Measurements from ENCODE around the gene CDHR3. TPM values are rescaled to one million over a fixed set of nuclear protein-coding genes. Genes with fewer than 3 reads are reported as not detected.

CDHR3 gene
- total and polyA plus RNA-seq, 10 of the 15 experiments (the other 5 are each of a cell fraction or from before 2014, with no cell fraction given): 0.06 to 0.11 TPM; not detected in 8

DNA sequence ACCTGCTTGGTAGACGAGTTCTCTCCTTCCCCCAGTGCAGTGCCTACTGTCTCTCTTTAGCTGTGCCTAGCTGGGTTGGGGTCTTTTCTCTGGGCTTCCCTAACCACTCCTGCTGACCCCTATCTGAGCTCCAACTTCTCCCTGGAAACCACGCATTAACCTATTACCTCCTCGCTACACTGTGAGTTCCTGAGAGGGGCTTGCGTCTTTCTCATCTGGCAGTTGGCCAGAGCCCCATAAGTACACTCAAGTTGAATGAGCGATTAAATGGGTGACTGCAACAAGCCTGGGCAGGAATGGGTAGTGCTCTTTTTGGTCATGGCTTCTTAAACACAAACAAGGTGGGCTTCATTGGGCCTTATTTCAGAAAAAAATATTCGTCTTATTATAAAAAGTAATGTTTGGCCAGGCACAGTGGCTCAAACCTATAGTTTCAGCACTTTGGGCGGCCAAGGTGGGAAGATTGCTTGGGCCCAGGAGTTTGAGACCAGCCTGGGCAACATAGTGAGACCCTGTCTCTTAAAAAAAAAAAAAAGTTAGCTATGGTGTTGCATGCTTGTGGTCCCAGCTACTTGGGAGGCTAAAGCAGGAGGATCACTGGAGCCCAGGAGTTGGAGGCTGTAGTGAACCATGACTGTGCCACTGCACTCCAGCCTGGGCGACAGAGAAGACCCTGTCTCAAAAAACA lies 107.6 kb downstream of the CDHR3 start:
- no peaks in the 10 kb centered on the region for H3K27me3 ChIP-seq (replicated peaks in 1 of 2; ENCODE audit: control insufficient read depth in 2 of 2, insufficient read depth in 2 of 2, low read length in 1 of 2)
- H3K4me2 ChIP-seq (ENCODE audit: control insufficient read depth, insufficient read depth): peak overlapping the region; percentile 93
- peaks cover 60% of the 10 kb centered on the region for H3K4me1 ChIP-seq (ENCODE audit: control insufficient read depth, insufficient read depth, low read length)
- RAD21 ChIA-PET (ENCODE audit: unreplicated experiment): interaction anchor here (1.0 to 8.3 kb wide), 14 partner anchors 10 to 315 kb away, joined by 3 to 118 read pairs (median 5); partner anchors contain the start of gene SYPL1
- no peaks in the 10 kb centered on the region; the same call in 1 of the 2 replicates for H3K79me2 ChIP-seq (ENCODE audit: control insufficient read depth, insufficient read depth, low read length)
- CTCF ChIA-PET: interaction anchor here (0.7 to 5.7 kb wide), 9 partner anchors 9 to 1130 kb away, joined by 3 to 67 read pairs (median 15); partner anchors contain the start of gene SYPL1
- peak overlapping the region; percentile 98 for H3K27ac ChIP-seq (ENCODE audit: control insufficient read depth, insufficient read depth)
- no peaks in the 10 kb centered on the region for H3K9me3 ChIP-seq (replicated peaks; ENCODE audit: control insufficient read depth, insufficient read depth, low read length)
- intact Hi-C loops (cut with micrococcal nuclease; ENCODE audit: unreplicated experiment): loop anchor here (1.0 kb wide), 3 partner anchors 8 to 41 kb away; no protein-coding TSS in a partner anchor
- peak overlapping the region; percentile 67 for H3K4me3 ChIP-seq
- H3K36me3 ChIP-seq (ENCODE audit: control insufficient read depth in 2 of 2, insufficient read depth in 2 of 2, low read length in 1 of 2): no peaks in the 10 kb centered on the region
- in situ Hi-C loops (cut with MboI): no loop called here
- 0 out of 2 replicates have a peak, but pooled peaks have one; percentile 6 for TF ChIP-seq MLLT1 (IDR thresholded peaks at IDR 0.05)
- no peak for TF ChIP-seq GATAD2B (conservative IDR thresholded peaks at IDR 0.05; ENCODE audit: low read depth)
- POLR2A ChIA-PET: interaction anchor here (0.6 to 5.1 kb wide), 6 partner anchors 12 to 1264 kb away, joined by 3 to 56 read pairs (median 12); partner anchors contain the start of gene SYPL1
- 60% methylated on average over 8 of the region's 8 CpGs for WGBS (ENCODE audit: insufficient coverage, insufficient replicate concordance, low lambda C conversion rate, missing lambda C conversion rate)
- no peak overlapping the region for H2AFZ ChIP-seq (ENCODE audit: control insufficient read depth, low read depth, low read length)
- peak overlapping the region; percentile 71 for H3K9ac ChIP-seq (ENCODE audit: control insufficient read depth, insufficient read depth, low read length)
- no peaks in the 10 kb centered on the region for H4K20me1 ChIP-seq (ENCODE audit: control insufficient read depth, insufficient read depth)
- TSS peak; percentile 87 for BruUV-seq (replicated peaks)
- peak; percentile 1; the same call in 1 of the 3 replicates for ATAC-seq
- FAIRE-seq: no peak
- SMC1A ChIA-PET (ENCODE audit: uncharacterized antibody, unreplicated experiment): interaction anchor here (1.1 to 10.3 kb wide), 9 partner anchors 12 to 216 kb away, joined by 3 to 164 read pairs (median 37); partner anchors contain the start of genes NAMPT and SYPL1
- no peak for DNase-seq (ENCODE audit: low read depth, low spot score)

Measured in GM12878 (cell line).